Lower leg skin (tissue), 3 donors: Measurements from ENCODE around the gene GPRASP3.

ENCODE experiments used
- CTCF ChIP-seq, 3 donors: fragments of 450-650 bp; IDR thresholded peaks; one replicate each; pipeline ENCODE4 v1.5.1; 2016; ENCODE audit warnings: antibody characterized with exemption in 3 of 3, mild to moderate bottlenecking in 3 of 3, moderate library complexity in 2 of 3
- POLR2A ChIP-seq, 2 donors: fragments of 450-650 bp; IDR thresholded peaks; one replicate each; pipeline ENCODE4 v1.6.1; 2016 to 2017; ENCODE audit warnings: antibody characterized with exemption in 2 of 2, mild to moderate bottlenecking in 1 of 2, moderate library complexity in 1 of 2

DNA sequence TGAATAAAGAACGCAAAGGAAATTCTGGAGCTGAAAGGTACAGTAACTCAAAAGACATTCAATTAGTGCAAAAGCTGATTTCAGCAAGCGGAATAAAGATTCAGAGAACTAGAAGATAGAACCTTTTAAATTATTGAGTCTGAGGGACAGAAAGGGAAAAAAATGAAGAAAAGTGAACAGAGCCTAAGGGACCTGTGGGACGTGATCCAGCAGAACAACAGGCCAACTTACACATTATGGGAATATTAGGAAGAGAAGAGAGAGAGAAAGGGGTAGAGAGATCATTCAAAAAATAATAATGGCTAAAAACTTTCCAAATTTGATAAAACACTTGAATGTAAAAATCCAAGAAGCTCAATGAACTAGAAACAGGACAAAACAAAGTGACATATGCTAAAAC, 25.8 kb upstream of the GPRASP3 start:
- TF ChIP-seq CTCF (IDR thresholded peaks at IDR 0.05) (no peak), POLR2A (IDR thresholded peaks at IDR 0.05) (no peak)
